HG03196 (cell line): Measurements from ENCODE around the gene SSR1.

ENCODE experiments used
- ATAC-seq: cut with Tn5 transposase; IDR thresholded peaks from one replicate; pipeline ENCODE4 v1.9.1; 2021; ENCODE audit not compliant: unreplicated experiment

The SSR1 gene

GRCh38 chr6:7241160-7241559 lies 71.8 kb downstream of the SSR1 start:
- no peak for ATAC-seq

DNA sequence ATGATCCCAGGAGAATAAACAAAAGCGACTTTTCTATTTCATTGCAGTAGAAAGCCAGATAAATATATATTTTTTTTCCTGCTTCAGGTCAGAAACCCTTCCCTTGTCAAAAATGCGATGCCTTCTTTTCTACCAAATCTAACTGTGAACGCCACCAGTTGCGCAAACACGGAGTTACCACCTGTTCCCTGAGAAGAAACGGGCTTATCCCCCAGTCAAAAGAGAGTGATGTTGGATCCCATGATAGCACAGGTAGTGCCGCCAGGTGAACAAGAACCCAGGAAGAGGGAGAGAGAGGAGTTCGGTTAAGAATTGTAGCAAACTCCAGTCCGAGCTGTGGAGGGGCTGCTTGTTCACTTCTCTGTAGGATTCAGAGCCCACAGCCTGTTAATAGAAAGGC lies 72.6 kb downstream of the SSR1 start:
- no peak for ATAC-seq

- ATAC-seq, result no peak
These were observed 73.4 kb downstream of the SSR1 start for GRCh38 chr6:7239590-7239948.

GRCh38 chr6:7238900-7239589 lies 74.0 kb downstream of the SSR1 start:
- peak; percentile 38 for ATAC-seq

GRCh38 chr6:7238526-7238899 lies 74.5 kb downstream of the SSR1 start:
- ATAC-seq, result no peak

DNA sequence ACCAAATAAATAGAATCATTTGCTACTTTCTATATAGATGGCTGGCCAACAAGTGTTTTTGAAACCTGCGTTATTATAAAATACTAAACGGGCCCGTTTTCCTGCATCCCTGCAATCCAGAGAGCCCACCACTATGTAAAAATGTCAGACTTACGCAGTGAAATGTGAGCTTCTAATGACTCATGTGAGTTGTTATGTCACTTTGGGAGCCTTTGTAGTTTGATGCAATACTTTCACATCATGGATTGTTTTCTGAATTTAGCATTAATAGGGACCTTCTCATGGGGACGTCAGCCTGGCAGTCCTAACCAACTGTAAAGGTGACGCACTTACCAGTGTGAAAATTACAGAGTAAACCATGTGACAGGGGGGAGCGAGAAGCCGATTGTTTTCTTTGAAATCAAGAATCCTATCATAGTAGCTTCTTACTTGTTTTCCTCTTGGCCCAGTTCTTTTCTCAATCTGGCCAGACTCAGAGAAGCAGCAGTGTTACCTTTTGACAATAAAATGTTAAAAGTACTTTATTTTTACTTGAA lies 75.3 kb downstream of the SSR1 start:
- no peak for ATAC-seq

DNA sequence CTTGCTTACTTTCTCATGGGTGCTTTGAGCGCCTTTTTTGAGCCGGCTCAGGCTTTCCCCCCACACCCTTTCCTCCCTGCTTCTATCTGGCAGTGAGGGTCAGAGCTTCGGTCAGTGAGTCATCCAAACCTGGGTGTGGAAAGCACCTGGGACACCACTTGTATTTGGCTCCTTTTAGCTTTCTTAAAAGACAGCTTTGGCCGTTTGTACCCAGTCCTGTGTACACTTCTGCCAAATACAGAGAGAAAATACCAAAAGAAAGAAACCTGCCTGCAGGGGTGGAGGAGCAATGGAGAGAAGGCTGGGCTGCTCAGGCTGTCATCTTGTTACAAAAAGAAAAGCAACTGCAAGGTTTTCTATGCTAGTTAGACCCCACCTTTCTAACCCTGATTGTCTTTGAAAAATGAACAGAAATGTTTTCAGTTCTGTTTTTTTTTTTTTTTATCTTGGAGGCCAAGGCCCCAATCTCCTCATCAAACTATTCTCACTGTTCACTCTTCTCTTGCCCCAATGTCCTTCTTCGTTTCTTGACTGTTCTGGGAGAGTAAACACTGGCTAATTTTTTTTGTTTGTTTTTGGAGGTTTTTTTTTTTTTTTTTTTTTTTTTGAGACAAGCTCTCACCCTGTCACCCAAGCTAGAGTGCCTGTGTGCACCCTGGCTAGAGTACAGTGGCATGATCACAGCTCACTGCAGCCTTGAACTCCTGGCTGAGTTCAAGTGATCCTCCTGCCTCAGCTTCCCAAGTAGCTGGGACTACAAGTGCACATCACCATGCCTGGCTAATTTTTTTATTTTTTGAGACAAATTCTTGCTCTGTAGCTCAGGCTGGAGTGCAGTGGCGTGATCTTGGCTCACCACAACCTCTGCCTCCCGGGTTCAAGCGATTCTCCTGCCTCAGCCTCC lies 76.4 kb downstream of the SSR1 start:
- peak; percentile 54 for ATAC-seq

GRCh38 chr6:7235712-7236305 lies 77.2 kb downstream of the SSR1 start:
- no peak for ATAC-seq

DNA sequence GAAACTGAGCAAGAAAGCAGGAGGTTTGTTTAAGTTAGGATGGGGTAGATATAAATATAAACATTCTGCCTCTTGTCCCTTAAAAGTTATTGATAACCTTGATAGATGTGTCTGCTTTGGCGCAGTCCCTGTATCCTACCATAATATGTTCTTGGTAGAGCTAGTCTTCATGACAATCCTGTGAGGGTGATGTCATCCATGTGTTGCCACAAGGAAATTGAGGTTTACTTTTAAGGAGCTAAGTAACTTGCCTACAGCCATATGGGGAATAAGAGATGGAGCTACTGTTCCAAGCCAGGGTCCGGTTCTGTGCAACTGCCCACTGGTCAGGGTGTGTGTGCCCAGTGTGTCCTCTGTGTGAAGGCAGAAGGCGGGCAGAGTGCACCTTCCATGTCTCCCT lies 78.5 kb downstream of the SSR1 start:
- no peak for ATAC-seq

DNA sequence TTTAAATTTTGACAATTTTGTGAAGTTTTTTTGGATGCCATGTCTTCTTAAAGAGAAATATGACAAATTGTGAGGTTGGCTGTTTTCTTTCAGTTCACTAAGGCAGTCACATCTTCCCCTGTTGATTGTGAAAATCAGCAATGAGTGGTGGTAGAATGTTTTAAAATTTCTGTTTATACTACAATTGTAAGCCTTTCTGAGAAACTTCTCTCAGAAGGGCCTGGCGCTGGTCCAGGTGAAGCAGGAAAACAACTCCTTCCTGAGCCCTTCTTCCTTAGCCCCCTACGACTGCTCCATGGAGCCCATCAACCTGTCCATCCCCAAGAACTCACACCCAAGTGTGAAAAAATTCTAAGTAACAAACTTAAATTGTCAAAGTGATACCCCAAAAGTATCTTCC lies 80.6 kb downstream of the SSR1 start:
- ATAC-seq, result no peak

GRCh38 chr6:7230956-7231713 lies 81.9 kb downstream of the SSR1 start:
- no peak for ATAC-seq

GRCh38 chr6:7230327-7230691 lies 82.7 kb downstream of the SSR1 start:
- no peak for ATAC-seq

DNA sequence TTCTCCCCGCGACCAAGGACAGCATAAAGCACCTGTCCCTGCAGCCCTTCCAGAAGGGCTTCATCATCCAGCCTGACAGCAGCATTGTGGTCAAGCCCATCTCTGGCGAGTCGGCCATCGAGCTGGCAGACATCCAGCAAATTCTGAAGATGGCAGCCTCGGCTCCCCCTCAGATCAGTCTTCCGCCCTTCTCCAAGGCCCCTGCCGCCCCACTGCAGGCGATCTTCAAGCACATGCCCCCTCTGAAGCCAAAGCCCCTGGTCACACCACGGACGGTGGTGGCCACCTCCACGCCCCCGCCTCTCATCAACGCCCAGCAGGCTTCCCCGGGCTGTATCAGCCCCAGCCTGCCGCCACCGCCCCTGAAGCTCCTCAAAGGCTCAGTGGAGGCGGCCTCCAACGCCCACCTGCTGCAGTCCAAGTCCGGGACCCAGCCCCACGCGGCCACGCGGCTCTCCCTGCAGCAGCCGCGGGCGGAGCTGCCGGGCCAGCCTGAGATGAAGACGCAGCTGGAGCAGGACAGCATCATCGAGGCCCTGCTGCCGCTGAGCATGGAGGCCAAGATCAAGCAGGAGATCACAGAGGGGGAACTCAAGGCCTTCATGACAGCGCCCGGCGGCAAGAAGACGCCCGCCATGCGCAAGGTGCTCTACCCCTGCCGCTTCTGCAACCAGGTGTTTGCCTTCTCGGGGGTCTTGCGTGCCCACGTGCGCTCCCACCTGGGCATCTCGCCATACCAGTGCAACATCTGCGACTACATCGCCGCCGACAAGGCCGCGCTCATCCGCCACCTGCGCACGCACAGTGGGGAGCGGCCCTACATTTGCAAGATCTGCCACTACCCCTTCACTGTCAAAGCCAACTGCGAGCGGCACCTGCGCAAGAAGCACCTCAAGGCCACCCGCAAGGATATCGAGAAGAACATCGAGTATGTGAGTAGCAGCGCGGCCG lies 83.3 kb downstream of the SSR1 start:
- no peak for ATAC-seq

GRCh38 chr6:7228662-7229375 lies 84.2 kb downstream of the SSR1 start:
- no peak for ATAC-seq

GRCh38 chr6:7224731-7225130 lies 88.3 kb downstream of the SSR1 start:
- ATAC-seq, result no peak

DNA sequence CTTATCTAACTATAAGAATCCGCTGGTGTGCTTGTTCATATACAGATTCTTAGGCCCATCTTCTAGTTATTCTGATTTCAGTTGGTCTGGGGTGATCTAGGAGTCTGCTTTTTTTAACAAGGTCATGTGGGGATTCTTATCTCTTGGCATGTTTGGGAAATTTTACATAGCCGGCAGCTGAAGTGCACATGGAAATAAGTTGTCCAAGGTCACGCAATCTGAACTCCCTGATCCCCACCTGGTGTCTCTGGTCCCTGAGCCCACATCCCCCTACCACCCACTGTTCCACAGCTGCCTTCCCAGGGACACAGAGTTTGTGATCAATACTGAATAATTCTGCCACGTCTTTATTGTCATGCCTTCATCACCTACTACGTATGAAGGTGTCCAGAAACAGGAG lies 90.8 kb downstream of the SSR1 start:
- no peak for ATAC-seq

- no peak for ATAC-seq
These were observed 93.7 kb downstream of the SSR1 start for GRCh38 chr6:7219310-7219709.

- ATAC-seq, result no peak
These were observed 94.5 kb downstream of the SSR1 start for GRCh38 chr6:7218406-7218988.
